ENCODE data around the gene NME7.

DNA sequence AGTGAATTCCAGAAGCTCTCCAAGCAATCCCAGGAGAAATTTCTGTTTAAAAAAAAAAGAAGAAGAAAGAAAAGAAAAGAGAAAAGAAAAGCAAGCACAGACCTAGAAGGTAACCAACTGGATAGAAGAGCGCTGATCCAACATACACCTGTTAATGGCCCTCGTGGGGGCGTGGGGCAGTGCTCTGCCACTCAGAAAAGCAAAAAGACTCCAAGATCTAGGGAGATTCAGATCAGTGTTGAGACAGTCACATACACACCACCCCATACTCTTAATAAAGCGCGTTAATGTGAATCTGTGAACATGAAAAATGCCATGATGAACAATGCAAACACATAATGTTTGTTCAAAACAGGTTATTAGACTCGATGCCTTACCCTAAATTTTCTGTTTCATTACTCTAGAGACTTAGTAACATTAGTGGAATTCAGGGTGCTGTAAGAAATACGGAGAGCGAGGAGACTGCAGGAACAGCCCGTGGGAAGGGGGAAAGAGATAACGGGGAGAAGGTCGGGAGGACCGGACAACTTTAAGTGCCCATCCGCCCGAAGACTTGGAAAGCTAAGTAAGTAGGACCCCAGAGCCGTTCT, 406 bp downstream of the NME7 start:
- TF ChIP-seq, protein P1, sequence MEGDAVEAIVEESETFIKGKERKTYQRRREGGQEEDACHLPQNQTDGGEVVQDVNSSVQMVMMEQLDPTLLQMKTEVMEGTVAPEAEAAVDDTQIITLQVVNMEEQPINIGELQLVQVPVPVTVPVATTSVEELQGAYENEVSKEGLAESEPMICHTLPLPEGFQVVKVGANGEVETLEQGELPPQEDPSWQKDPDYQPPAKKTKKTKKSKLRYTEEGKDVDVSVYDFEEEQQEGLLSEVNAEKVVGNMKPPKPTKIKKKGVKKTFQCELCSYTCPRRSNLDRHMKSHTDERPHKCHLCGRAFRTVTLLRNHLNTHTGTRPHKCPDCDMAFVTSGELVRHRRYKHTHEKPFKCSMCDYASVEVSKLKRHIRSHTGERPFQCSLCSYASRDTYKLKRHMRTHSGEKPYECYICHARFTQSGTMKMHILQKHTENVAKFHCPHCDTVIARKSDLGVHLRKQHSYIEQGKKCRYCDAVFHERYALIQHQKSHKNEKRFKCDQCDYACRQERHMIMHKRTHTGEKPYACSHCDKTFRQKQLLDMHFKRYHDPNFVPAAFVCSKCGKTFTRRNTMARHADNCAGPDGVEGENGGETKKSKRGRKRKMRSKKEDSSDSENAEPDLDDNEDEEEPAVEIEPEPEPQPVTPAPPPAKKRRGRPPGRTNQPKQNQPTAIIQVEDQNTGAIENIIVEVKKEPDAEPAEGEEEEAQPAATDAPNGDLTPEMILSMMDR (IDR thresholded peaks at IDR 0.05) = no peak
- TF ChIP-seq POLR2A (IDR thresholded peaks at IDR 0.05) = no peak
